Measurements from ENCODE around the gene CALR.

The CALR gene

DNA sequence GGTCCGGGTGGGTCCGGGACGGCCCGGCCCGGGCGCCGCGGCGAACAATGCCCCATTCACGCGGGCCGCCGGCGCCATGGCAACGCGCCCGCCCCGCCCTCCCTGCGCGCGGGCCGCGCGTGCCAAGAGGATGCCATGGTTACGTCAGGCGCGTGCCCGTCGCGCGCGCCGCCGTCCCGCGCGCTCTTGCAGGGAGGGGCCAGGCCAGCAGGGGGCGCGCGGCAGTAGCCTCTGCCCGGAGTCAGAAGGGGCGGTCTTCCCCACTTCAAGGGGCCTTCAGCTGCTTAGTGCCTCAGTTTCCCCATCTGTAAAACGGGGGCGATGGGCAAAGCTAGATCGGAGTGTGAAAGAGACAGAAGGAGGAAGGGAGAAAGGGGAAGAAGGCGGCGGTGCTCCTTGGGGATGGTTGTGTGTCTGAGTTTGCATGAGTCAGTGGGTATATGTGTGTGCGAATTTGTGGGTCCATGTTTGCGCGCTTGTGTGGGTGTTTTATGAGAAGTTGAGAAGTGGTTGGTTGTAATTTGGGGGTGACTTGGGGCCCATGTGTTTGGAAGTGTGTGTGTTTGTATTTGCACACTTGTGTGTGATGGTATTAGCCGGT is 45.2 kb downstream of the CALR start:
- Histone ChIP-seq H3K9me3 (ENCODE audit: insufficient read depth, low read length) (no peaks in the 10 kb centered on the region), H3K27ac (ENCODE audit: low read depth, low read length) (no peak overlapping the region), H2AFZ (ENCODE audit: low read depth, low read length, severe bottlenecking) (no peak overlapping the region), H3K9me2 (replicated peaks; ENCODE audit: insufficient read depth, low read length) (no peaks in the 10 kb centered on the region), H3K4me3 (ENCODE audit: insufficient read depth, low read length, poor library complexity, severe bottlenecking) (no peak overlapping the region), H3K9ac (ENCODE audit: low read length) (no peak overlapping the region), H3F3A (ENCODE audit: insufficient read depth) (no peaks in the 10 kb centered on the region), H3K27me3 (ENCODE audit: low read length) (no peaks in the 10 kb centered on the region), H3K36me3 (ENCODE audit: low read length) (no peaks in the 10 kb centered on the region), H3K79me2 (ENCODE audit: insufficient read depth, low read length) (no peaks in the 10 kb centered on the region), H3K4me2 (ENCODE audit: low read depth, low read length, poor library complexity, severe bottlenecking) (peak overlapping the region; percentile 36), H4K20me1 (ENCODE audit: low read depth, low read length) (no peaks in the 10 kb centered on the region)
- TF ChIP-seq EZH2phosphoT487 (conservative IDR thresholded peaks at IDR 0.05; ENCODE audit: low read length): no peak
- TF ChIP-seq, protein P1, sequence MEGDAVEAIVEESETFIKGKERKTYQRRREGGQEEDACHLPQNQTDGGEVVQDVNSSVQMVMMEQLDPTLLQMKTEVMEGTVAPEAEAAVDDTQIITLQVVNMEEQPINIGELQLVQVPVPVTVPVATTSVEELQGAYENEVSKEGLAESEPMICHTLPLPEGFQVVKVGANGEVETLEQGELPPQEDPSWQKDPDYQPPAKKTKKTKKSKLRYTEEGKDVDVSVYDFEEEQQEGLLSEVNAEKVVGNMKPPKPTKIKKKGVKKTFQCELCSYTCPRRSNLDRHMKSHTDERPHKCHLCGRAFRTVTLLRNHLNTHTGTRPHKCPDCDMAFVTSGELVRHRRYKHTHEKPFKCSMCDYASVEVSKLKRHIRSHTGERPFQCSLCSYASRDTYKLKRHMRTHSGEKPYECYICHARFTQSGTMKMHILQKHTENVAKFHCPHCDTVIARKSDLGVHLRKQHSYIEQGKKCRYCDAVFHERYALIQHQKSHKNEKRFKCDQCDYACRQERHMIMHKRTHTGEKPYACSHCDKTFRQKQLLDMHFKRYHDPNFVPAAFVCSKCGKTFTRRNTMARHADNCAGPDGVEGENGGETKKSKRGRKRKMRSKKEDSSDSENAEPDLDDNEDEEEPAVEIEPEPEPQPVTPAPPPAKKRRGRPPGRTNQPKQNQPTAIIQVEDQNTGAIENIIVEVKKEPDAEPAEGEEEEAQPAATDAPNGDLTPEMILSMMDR (IDR thresholded peaks at IDR 0.05; ENCODE audit: insufficient read depth, low read length, poor library complexity, severe bottlenecking): peak; percentile 60

GRCh38 chr19:12984143-12984627 is 45.8 kb downstream of the CALR start:
- H4K20me1 ChIP-seq (ENCODE audit: low read depth, low read length): no peaks in the 10 kb centered on the region
- no peak overlapping the region for H3K27ac ChIP-seq (ENCODE audit: low read depth, low read length)
- no peaks in the 10 kb centered on the region for H3K9me3 ChIP-seq (ENCODE audit: insufficient read depth, low read length)
- H3K36me3 ChIP-seq (ENCODE audit: low read length): no peaks in the 10 kb centered on the region
- H3K9me2 ChIP-seq (replicated peaks; ENCODE audit: insufficient read depth, low read length): no peaks in the 10 kb centered on the region
- no peaks in the 10 kb centered on the region for H3K27me3 ChIP-seq (ENCODE audit: low read length)
- H2AFZ ChIP-seq (ENCODE audit: low read depth, low read length, severe bottlenecking): no peak overlapping the region
- no peak overlapping the region for H3K4me3 ChIP-seq (ENCODE audit: insufficient read depth, low read length, poor library complexity, severe bottlenecking)
- no peak overlapping the region for H3K4me2 ChIP-seq (ENCODE audit: low read depth, low read length, poor library complexity, severe bottlenecking)
- TF ChIP-seq, protein P1 (IDR thresholded peaks at IDR 0.05; ENCODE audit: insufficient read depth, low read length, poor library complexity, severe bottlenecking): no peak
- no peak for TF ChIP-seq EZH2phosphoT487 (conservative IDR thresholded peaks at IDR 0.05; ENCODE audit: low read length)
- H3K9ac ChIP-seq (ENCODE audit: low read length): no peak overlapping the region
- H3F3A ChIP-seq (ENCODE audit: insufficient read depth): no peaks in the 10 kb centered on the region
- H3K79me2 ChIP-seq (ENCODE audit: insufficient read depth, low read length): no peaks in the 10 kb centered on the region

DNA sequence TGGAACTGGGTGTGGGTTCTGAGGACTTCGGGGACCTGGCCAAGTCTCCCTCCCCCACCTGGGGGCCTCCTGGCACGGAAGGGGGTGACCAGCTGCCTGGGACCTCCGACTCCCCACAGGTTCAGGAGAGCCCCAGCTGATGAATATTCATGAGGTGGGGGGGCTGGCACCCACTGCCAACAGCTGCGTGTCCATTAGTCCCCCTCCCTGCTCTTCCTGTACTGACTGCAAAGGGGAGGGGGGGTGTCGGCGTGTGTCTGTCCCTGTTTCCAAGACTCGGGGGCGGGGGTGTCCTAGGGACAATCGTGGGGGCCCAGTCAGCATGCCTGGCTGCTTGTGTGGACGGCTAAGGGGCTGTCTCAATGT is 46.3 kb downstream of the CALR start:
- Histone ChIP-seq H3K9me2 (replicated peaks; ENCODE audit: insufficient read depth, low read length) (no peaks in the 10 kb centered on the region), H3K27me3 (ENCODE audit: low read length) (no peaks in the 10 kb centered on the region), H2AFZ (ENCODE audit: low read depth, low read length, severe bottlenecking) (no peak overlapping the region), H4K20me1 (ENCODE audit: low read depth, low read length) (no peaks in the 10 kb centered on the region), H3K4me2 (ENCODE audit: low read depth, low read length, poor library complexity, severe bottlenecking) (no peak overlapping the region), H3K9ac (ENCODE audit: low read length) (no peak overlapping the region), H3K79me2 (ENCODE audit: insufficient read depth, low read length) (no peaks in the 10 kb centered on the region), H3K4me3 (ENCODE audit: insufficient read depth, low read length, poor library complexity, severe bottlenecking) (no peak overlapping the region), H3F3A (ENCODE audit: insufficient read depth) (no peaks in the 10 kb centered on the region), H3K36me3 (ENCODE audit: low read length) (no peaks in the 10 kb centered on the region), H3K27ac (ENCODE audit: low read depth, low read length) (no peak overlapping the region), H3K9me3 (ENCODE audit: insufficient read depth, low read length) (no peaks in the 10 kb centered on the region)
- TF ChIP-seq EZH2phosphoT487 (conservative IDR thresholded peaks at IDR 0.05; ENCODE audit: low read length): no peak

GRCh38 chr19:12985049-12985776 is 46.8 kb downstream of the CALR start:
- Histone ChIP-seq H3K27me3 (ENCODE audit: low read length) (no peaks in the 10 kb centered on the region), H3K4me3 (ENCODE audit: insufficient read depth, low read length, poor library complexity, severe bottlenecking) (no peak overlapping the region), H4K20me1 (ENCODE audit: low read depth, low read length) (no peaks in the 10 kb centered on the region), H3K9me3 (ENCODE audit: insufficient read depth, low read length) (no peaks in the 10 kb centered on the region), H3K79me2 (ENCODE audit: insufficient read depth, low read length) (no peaks in the 10 kb centered on the region), H3K27ac (ENCODE audit: low read depth, low read length) (no peak overlapping the region), H3F3A (ENCODE audit: insufficient read depth) (no peaks in the 10 kb centered on the region), H2AFZ (ENCODE audit: low read depth, low read length, severe bottlenecking) (no peak overlapping the region), H3K9ac (ENCODE audit: low read length) (no peak overlapping the region), H3K4me2 (ENCODE audit: low read depth, low read length, poor library complexity, severe bottlenecking) (no peak overlapping the region), H3K36me3 (ENCODE audit: low read length) (no peaks in the 10 kb centered on the region), H3K9me2 (replicated peaks; ENCODE audit: insufficient read depth, low read length) (no peaks in the 10 kb centered on the region)
- TF ChIP-seq, protein P1 (IDR thresholded peaks at IDR 0.05; ENCODE audit: insufficient read depth, low read length, poor library complexity, severe bottlenecking): no peak
- no peak for TF ChIP-seq EZH2phosphoT487 (conservative IDR thresholded peaks at IDR 0.05; ENCODE audit: low read length)
